Activated CD8-positive, alpha-beta memory T cell treated with anti-CD3 and anti-CD28 coated beads, Interleukin-2, amount 50 U/mL, for 4 hours (primary cell): Measurements from ENCODE around the gene CYP2S1.
"Not testable (repeated sequence)": the region's sequence is repeated elsewhere in the genome, so short reads cannot be mapped to it uniquely, and the experiment has no call there.

Experiments used
- DNase-seq: peaks from one replicate; pipeline ENCODE4 v3.0.0-alpha.2; 2020

Gene CYP2S1

GRCh38 chr19:41192574-41193429, at the start of gene CYP2S1:
CYP2S1 (plus strand) TSS chr19:41193219; CDS start chr19:41193265, 46 bp downstream.
- peak; percentile 19 for DNase-seq

GRCh38 chr19:41144403-41144802, 48.6 kb upstream of the CYP2S1 start:
- peak; percentile 88 for DNase-seq

GRCh38 chr19:41149831-41150230, 43.2 kb upstream of the CYP2S1 start:
- no peak for DNase-seq

GRCh38 chr19:41150986-41151385, 42.0 kb upstream of the CYP2S1 start:
- not testable (repeated sequence) for DNase-seq

GRCh38 chr19:41154060-41154459, 39.0 kb upstream of the CYP2S1 start:
- DNase-seq: no peak

GRCh38 chr19:41156207-41156606, 36.8 kb upstream of the CYP2S1 start:
- DNase-seq: no peak

GRCh38 chr19:41159881-41160280, 33.1 kb upstream of the CYP2S1 start:
- no peak for DNase-seq

- no peak for DNase-seq
Measured at GRCh38 chr19:41161903-41162302, 31.1 kb upstream of the CYP2S1 start.

- DNase-seq: no peak
Measured at GRCh38 chr19:41166944-41167804, 25.8 kb upstream of the CYP2S1 start.

- DNase-seq: no peak
Measured at GRCh38 chr19:41172297-41173164, 20.5 kb upstream of the CYP2S1 start.

- DNase-seq: no peak
Measured at GRCh38 chr19:41174297-41174928, 18.6 kb upstream of the CYP2S1 start.

- DNase-seq: peak; percentile 44
Measured at GRCh38 chr19:41175801-41176777, 16.9 kb upstream of the CYP2S1 start.

- DNase-seq: not testable (repeated sequence)
Measured at GRCh38 chr19:41180173-41180572, 12.8 kb upstream of the CYP2S1 start.

- no peak for DNase-seq
Measured at GRCh38 chr19:41186971-41187883, 5.8 kb upstream of the CYP2S1 start.

- DNase-seq: no peak
Measured at GRCh38 chr19:41187884-41188279, 5.1 kb upstream of the CYP2S1 start.

- DNase-seq: no peak
Measured at GRCh38 chr19:41189425-41190065, 3.5 kb upstream of the CYP2S1 start.

- no peak for DNase-seq
Measured at GRCh38 chr19:41193430-41194156, 574 bp downstream of the CYP2S1 start.

- no peak for DNase-seq
Measured at GRCh38 chr19:41194157-41194552, 1.1 kb downstream of the CYP2S1 start.
